Measurements from ENCODE around the gene SOCS1.

Gene SOCS1

DNA sequence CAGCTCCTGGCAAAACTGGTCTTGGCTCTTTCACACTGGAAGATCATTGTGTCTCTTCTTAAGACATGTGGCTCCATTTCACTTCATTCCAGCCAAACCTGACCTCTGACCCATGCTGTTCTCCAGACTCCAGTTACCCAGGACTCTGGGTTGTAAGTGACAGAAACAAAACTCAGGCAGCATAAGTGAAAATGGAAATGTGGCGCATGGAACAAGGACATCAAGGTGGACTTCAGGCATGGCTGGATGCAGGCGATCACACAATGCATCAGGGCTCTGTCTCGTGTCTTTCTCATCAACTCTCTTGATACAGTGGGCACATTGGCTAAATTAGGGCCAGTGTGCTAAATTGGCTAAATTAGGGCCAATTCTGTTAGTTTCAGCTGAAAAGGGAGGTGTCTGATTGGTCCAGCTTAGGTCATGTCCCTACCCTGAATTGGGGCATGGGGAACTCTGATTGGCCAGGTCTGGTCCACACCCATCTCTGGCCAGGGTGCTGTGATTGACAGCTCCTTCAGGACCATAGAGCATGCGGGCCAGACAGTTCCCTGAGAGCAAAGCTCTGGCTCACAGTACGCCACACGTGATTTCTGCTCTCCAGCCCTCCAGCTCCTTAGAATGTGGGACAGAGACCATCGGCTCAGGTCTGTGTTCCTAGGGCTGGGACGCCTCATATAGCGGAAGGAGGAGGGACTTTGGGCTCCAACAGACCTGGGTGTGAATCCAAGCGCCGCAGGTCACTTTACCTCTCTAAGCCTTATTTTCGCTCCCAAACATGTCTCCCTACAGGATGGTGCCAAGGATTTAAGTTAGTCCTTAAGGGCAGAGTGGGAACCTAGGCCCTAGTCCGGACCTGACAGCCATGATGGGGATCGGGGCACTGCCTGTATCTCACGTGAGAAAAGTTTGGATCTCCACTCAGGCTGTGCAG lies 17.5 kb downstream of the SOCS1 start:
- no peak for TF ChIP-seq CTCF (IDR thresholded peaks at IDR 0.05; ENCODE audit: insufficient read depth, low read depth, low read length, missing control alignments)
- H3K4me3 ChIP-seq (ENCODE audit: low read length) = no peak overlapping the region
- no peak for DNase-seq (ENCODE audit: low read depth)

- TF ChIP-seq CTCF (IDR thresholded peaks at IDR 0.05; ENCODE audit: insufficient read depth, low read depth, low read length, missing control alignments) = no peak
- no peak overlapping the region for H3K4me3 ChIP-seq (ENCODE audit: low read length)
- DNase-seq (ENCODE audit: low read depth) = no peak
These were observed 19.3 kb downstream of the SOCS1 start for GRCh38 chr16:11236461-11237254.

GRCh38 chr16:11235703-11235991 lies 20.4 kb downstream of the SOCS1 start:
- H3K4me3 ChIP-seq (ENCODE audit: low read length) = no peak overlapping the region
- no peak for DNase-seq (ENCODE audit: low read depth)
- no peak for TF ChIP-seq CTCF (IDR thresholded peaks at IDR 0.05; ENCODE audit: insufficient read depth, low read depth, low read length, missing control alignments)

- H3K4me3 ChIP-seq (ENCODE audit: low read length) = no peak overlapping the region
- TF ChIP-seq CTCF (IDR thresholded peaks at IDR 0.05; ENCODE audit: insufficient read depth, low read depth, low read length, missing control alignments) = no peak
- no peak for DNase-seq (ENCODE audit: low read depth)
These were observed 20.9 kb downstream of the SOCS1 start for GRCh38 chr16:11234884-11235702.

DNA sequence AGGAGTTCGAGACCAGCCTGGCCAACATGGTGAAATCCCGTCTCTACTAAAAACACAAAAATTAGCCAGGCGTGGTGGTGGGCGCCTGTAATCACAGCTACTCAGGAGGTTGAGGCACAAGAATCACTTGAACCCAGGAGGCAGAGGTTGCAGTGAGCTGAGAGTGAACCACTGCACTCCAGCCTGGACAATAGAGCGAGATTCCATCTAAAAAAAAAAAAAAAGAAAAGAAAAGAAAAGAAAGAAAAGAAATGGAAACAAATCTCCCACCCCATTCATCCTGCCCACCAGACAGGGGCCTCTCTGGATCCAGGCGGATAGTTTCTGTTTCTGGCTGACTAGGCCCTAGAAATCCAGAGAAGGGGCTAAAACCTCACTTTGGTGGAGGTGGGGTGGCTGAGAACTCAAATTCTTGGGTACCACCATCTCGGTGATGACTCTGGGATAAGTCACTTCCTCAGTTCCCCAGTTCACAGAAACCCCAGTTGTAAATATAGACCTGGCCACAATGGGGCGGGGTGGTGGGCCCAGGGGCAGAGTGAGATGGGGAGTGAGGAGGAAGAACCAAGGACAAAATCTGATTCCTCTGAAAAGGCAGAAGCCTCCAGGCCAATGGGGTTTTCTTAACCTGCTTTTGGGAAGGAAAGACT lies 22.2 kb downstream of the SOCS1 start:
- no peak overlapping the region for H3K4me3 ChIP-seq (ENCODE audit: low read length)
- TF ChIP-seq CTCF (IDR thresholded peaks at IDR 0.05; ENCODE audit: insufficient read depth, low read depth, low read length, missing control alignments) = no peak
- no peak for DNase-seq (ENCODE audit: low read depth)
